Measurements from ENCODE around the gene SLC16A7.
A peak's percentile ranks its signal among the peaks of the same experiment; 100 is the strongest.

The SLC16A7 gene

DNA sequence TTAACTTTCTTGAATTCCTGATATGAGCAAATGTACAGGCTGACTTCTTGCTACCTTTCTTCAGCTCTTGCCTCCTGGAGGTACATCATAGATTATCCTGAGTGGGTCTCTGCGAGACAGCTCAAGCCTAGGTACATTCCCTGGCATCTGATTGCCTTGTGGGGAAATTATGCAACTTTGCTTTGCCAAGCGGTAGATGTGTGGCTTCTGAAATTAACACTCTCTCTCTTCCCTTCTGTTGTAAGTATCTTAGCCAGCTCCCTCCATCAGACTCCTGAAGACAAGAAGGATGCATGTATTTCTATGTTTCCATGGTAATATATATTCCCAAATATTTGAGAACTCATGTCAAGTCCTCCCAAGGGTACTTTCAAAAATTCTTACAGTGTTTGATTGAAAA is 16.2 kb upstream of the SLC16A7 start:
- TF ChIP-seq, protein P1, sequence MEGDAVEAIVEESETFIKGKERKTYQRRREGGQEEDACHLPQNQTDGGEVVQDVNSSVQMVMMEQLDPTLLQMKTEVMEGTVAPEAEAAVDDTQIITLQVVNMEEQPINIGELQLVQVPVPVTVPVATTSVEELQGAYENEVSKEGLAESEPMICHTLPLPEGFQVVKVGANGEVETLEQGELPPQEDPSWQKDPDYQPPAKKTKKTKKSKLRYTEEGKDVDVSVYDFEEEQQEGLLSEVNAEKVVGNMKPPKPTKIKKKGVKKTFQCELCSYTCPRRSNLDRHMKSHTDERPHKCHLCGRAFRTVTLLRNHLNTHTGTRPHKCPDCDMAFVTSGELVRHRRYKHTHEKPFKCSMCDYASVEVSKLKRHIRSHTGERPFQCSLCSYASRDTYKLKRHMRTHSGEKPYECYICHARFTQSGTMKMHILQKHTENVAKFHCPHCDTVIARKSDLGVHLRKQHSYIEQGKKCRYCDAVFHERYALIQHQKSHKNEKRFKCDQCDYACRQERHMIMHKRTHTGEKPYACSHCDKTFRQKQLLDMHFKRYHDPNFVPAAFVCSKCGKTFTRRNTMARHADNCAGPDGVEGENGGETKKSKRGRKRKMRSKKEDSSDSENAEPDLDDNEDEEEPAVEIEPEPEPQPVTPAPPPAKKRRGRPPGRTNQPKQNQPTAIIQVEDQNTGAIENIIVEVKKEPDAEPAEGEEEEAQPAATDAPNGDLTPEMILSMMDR (IDR thresholded peaks at IDR 0.05; ENCODE audit: extremely low read depth, missing control alignments): no peak
- DNase-seq (ENCODE audit: low spot score): no peak

DNA sequence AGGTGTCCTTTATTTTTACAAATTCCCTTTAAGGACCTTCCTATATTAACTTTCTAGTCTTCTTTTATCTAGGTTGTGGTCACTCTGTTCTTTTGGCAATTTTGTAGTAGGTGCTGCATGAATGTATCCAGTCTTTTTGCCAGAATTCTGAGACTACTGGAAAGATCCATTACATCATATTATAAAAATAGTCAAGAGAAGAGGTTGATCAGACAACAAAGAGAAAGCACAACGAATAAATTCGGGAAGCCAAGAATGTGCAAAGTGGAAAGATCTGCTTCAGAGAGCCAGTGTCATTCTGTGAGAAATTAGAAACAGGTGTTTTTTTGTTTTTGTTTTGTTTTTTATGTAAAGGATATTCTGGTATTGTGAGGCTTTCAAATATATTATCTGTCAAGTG is 15.8 kb upstream of the SLC16A7 start:
- TF ChIP-seq, protein P1 (IDR thresholded peaks at IDR 0.05; ENCODE audit: extremely low read depth, missing control alignments): no peak
- no peak for DNase-seq (ENCODE audit: low spot score)

DNA sequence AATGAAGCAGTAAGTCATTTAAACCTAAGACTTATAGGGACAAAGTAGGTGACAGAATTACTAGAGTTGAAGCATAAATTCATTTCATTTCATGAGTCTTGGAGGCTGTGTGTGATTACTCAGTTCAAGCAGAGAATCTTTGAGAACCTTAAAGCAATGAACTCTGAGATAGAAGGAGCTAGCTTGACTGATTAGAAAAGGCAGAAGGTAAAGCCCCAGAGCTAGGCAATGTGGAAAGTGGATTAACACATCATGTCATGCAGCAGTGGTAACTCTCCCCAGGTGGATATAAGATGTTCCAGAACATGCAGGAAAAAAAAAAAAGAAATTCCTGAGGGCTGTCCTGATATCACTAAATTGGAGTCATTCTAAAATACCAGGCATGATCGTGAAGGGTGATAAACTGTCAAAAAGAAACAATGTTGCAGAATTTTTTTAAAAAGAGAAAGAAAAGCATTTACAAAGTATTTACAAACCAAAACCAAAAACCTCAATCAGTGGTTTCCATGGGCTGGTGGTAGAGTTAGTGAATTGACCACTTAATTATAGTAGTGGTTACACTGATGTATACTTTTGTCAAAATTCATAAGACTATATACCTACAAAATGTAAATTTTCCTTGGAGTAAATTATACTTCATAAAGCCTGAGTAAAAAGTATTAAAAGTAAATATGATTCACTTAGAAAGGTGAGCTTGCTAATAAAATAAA is 12.7 kb upstream of the SLC16A7 start:
- TF ChIP-seq, protein P1 (IDR thresholded peaks at IDR 0.05; ENCODE audit: extremely low read depth, missing control alignments): no peak

DNA sequence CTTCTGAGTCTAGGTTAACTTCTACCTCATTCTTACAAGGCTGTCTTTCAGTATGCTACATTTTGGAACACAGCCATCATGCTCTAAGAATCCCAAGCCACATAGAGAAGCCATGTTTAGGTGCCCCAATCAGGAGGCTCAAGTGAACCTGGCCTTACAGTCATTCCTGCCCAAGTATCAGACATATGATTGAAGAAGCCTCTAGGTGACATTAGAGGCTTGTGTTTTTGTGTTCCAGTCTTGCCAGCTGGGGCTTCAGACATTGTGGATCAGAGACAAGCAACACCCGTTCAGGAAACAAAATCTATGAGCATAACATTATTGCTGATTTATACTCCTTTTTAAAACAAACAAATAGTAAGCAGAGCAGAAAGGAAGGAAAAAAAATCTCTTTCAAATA is 8.1 kb upstream of the SLC16A7 start:
- TF ChIP-seq, protein P1 (IDR thresholded peaks at IDR 0.05; ENCODE audit: extremely low read depth, missing control alignments): no peak

More for the DNA sequence above, 12.7 kb upstream of the SLC16A7 start:
- no peak for DNase-seq (ENCODE audit: low spot score)

DNA sequence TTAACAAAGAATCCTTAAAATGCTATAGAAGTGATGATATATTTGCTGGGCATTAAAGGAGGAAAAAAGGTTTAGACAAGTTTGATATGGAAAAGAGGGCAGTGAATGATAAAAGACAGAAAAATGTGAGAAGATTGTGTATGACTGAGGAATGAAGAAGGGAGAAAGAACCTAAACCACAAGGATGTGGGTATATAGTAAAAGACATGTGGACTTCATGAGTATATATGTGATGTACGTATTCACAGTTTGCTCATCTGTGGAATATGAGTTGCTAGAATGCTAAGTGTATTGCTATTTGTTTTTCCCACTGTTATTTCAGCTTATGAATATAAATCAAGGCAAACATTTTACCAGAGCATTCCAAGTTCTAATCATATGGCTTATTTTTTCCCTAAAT is 2.1 kb upstream of the SLC16A7 start:
- TF ChIP-seq, protein P1 (IDR thresholded peaks at IDR 0.05; ENCODE audit: extremely low read depth, missing control alignments): no peak
- DNase-seq (ENCODE audit: low spot score): no peak

More for the DNA sequence above, 8.1 kb upstream of the SLC16A7 start:
- DNase-seq (ENCODE audit: low spot score): no peak

DNA sequence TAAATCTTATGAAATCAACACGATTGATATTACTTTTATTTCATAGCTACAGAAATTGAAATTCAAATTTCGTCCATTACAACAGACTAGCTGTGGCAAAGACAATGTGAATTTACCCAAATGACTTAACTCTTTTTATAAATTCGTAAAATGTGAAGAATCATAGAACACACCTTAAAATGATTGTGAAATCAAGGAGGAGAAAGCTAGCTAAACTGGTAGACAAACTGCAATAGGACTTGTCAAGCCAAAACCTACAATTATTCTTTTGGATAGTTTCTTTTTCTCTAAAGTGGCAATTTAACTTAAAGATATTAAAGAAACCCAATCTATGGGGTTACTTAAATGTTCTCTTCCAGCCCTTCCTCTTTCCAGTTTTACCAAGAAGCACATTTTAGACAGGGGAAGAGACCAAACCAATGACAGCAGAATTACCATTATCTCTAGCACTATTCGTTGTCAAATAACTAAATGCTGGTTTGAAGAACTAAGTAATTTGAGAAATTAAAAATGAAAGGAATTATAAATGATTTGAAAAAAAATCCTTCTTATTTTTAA is 807 bp upstream of the SLC16A7 start:
- peak; percentile 6 for DNase-seq (ENCODE audit: low spot score)
- TF ChIP-seq, protein P1 (IDR thresholded peaks at IDR 0.05; ENCODE audit: extremely low read depth, missing control alignments): no peak

DNA sequence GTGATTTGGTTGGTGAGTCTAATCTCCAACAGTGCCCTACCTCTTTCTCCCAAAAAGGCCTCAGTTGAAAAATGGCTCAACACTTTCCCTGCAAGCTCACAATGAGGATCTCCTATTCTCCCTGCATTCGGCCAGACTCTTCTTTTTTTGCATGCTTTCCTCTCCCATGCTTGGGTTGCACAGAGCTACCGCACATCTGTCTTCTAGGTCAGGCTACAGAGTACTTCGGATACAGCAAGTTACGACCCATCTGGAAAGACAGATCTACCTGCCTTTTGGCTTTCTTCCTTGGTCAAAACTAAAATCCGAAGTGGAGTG is 305 bp upstream of the SLC16A7 start:
- DNase-seq (ENCODE audit: low spot score): no peak
- TF ChIP-seq, protein P1 (IDR thresholded peaks at IDR 0.05; ENCODE audit: extremely low read depth, missing control alignments): no peak
